K562 (cell line): ENCODE results near the gene TMEM176B. TPM values are rescaled to one million over a fixed set of nuclear protein-coding genes. Genes with fewer than 3 reads are reported as not detected.

ENCODE experiments used
- CHCHD3 ChIP-seq: fragments of 250-450 bp; sonication (Bioruptor Pico); IDR thresholded peaks from 2 replicates; pipeline ENCODE4 v2.1.2; 2022; ENCODE audit warnings: mild to moderate bottlenecking
- CSDE1 ChIP-seq, 2 experiments: fragments of 450-650 bp; IDR thresholded peaks; 2 replicates each; pipeline ENCODE4 v1.6.1; 2016; ENCODE audit warnings: mild to moderate bottlenecking in 1 of 2
- FOS ChIP-seq: IDR thresholded peaks from 3 replicates; pipeline ENCODE4 v1.6.1; 2011; ENCODE audit not compliant: insufficient read length; ENCODE audit errors: extremely low read depth
- GMEB1 ChIP-seq: fragments of 250-450 bp; sonication (Bioruptor Pico); IDR thresholded peaks from 2 replicates; pipeline ENCODE4 v1.4.0; 2020; ENCODE audit warnings: mild to moderate bottlenecking
- HNRNPK ChIP-seq: fragments of 200-400 bp; formaldehyde crosslinking; IDR thresholded peaks from one replicate; pipeline ENCODE4 v1.6.1; 2018; ENCODE audit warnings: mild to moderate bottlenecking, low read depth, low read length; ENCODE audit not compliant: poor library complexity, severe bottlenecking
- HOXB6 ChIP-seq: fragments of 250-450 bp; sonication (Bioruptor Pico); IDR thresholded peaks from 2 replicates; pipeline ENCODE4 v1.5.1; 2022; ENCODE audit warnings: mild to moderate bottlenecking, borderline replicate concordance
- IRF9 ChIP-seq: fragments of 450-650 bp; IDR thresholded peaks from 2 replicates; pipeline ENCODE4 v1.6.1; 2016; ENCODE audit warnings: missing biosample characterization, missing genetic modification characterization
- KAT7 ChIP-seq: sonication (generic); formaldehyde crosslinking; IDR thresholded peaks from 2 replicates; pipeline ENCODE4 v1.8.0; 2022; ENCODE audit warnings: missing genetic modification reagents, mild to moderate bottlenecking, borderline replicate concordance
- MXD1 ChIP-seq: fragments of 250-450 bp; sonication (Bioruptor Pico); IDR thresholded peaks from 2 replicates; pipeline ENCODE4 v1.8.0; 2021; ENCODE audit warnings: borderline replicate concordance, mild to moderate bottlenecking, moderate library complexity; ENCODE audit not compliant: poor library complexity, severe bottlenecking
- NFATC3 ChIP-seq: fragments of 450-650 bp; IDR thresholded peaks from 2 replicates; pipeline ENCODE4 v1.6.1; 2017; ENCODE audit warnings: mild to moderate bottlenecking
- PYGO2 ChIP-seq: fragments of 450-650 bp; IDR thresholded peaks from 2 replicates; pipeline ENCODE4 v1.6.1; 2016; ENCODE audit warnings: mild to moderate bottlenecking, missing genetic modification characterization, moderate library complexity, missing compliant biosample characterization
- RUNX1 ChIP-seq: sonication (generic); IDR thresholded peaks from 2 replicates; pipeline ENCODE4 v1.6.1; 2016; ENCODE audit warnings: antibody characterized with exemption, low read depth
- SMAD4 ChIP-seq: fragments of 250-450 bp; sonication (Bioruptor Pico); conservative IDR thresholded peaks from 2 replicates; pipeline ENCODE4 v1.8.0; 2021; ENCODE audit warnings: inconsistent platforms, mild to moderate bottlenecking, moderate library complexity
- SRSF1 ChIP-seq: fragments of 200-400 bp; formaldehyde crosslinking; IDR thresholded peaks from 2 replicates; pipeline ENCODE4 v1.6.1; 2017; ENCODE audit warnings: mild to moderate bottlenecking, low read depth, low read length, moderate library complexity
- TAF1 ChIP-seq: IDR thresholded peaks from 2 replicates; pipeline ENCODE4 v1.6.1; 2011; ENCODE audit warnings: mild to moderate bottlenecking, low read length, moderate library complexity; ENCODE audit not compliant: insufficient read depth, control insufficient read depth, severe bottlenecking; ENCODE audit errors: extremely low read depth
- TFAM ChIP-seq: fragments of 250-450 bp; sonication (Bioruptor Pico); conservative IDR thresholded peaks from 2 replicates; pipeline ENCODE4 v1.5.0; 2021; ENCODE audit warnings: mild to moderate bottlenecking, moderate library complexity
- ZBTB2 ChIP-seq: fragments of 450-650 bp; IDR thresholded peaks from 2 replicates; pipeline ENCODE4 v1.6.1; 2016; ENCODE audit warnings: antibody characterized with exemption
- ZNF431 ChIP-seq: sonication (generic); formaldehyde crosslinking; IDR thresholded peaks from 2 replicates; pipeline ENCODE4 v1.8.0; 2022; ENCODE audit warnings: mild to moderate bottlenecking, missing genetic modification reagents
- ZNF584 ChIP-seq: fragments of 200-800 bp; sonication (Bioruptor generic); IDR thresholded peaks from 2 replicates; pipeline ENCODE4 v1.6.1; 2016; ENCODE audit warnings: low read depth, mild to moderate bottlenecking, missing genetic modification characterization, missing compliant biosample characterization
- ZNF830 ChIP-seq: fragments of 250-450 bp; sonication (Bioruptor Pico); IDR thresholded peaks from 2 replicates; pipeline ENCODE4 v1.5.0; 2021; ENCODE audit warnings: mild to moderate bottlenecking
- polyA plus RNA-seq, 8 experiments: library from polyadenylated mRNA; depleted of rRNA in 4 of 8; stranded (reverse) in 5 of 8; unstranded in 3 of 8; fragments of >200 nt; fragmentation: Nextera tagmentation in 2 of 8; fragmentation: Illumina TruSeq in 1 of 8; extraction: Ambion mirVana in 2 of 8; extraction: Trizol in 1 of 8; gene quantifications; 2 replicates each; pipeline versions ENCODE4 v1.2.1 to v1.2.3, GENCODE V29; 2011 to 2014; ENCODE audit warnings: inconsistent platforms in 1 of 8, missing spikeins in 1 of 8
- total RNA-seq, 7 experiments: library from RNA; depleted of rRNA in 6 of 7; stranded (reverse); fragments of >200 nt in 6 of 7; fragmentation: Illumina TruSeq in 2 of 7; extraction: Trizol in 2 of 7; gene quantifications; 2 replicates each; pipeline versions ENCODE4 v1.2.1 to v1.2.3, GENCODE V29; 2011 to 2021; ENCODE audit warnings: low replicate concordance in 1 of 7
- TF ChIP-seq, protein P1 (sequence below): sonication (generic); formaldehyde crosslinking; IDR thresholded peaks from 2 replicates; pipeline ENCODE4 v1.8.1; 2023; ENCODE audit warnings: mild to moderate bottlenecking, missing genetic modification reagents

Gene TMEM176B
- total and polyA plus RNA-seq, 9 of the 15 experiments (the other 6 are each of a cell fraction or from before 2014, with no cell fraction given) = 0.19 to 0.60 TPM; not detected in 7

GRCh38 chr7:150824379-150825177 is 24.4 kb upstream of the TMEM176B start (continued):
- TF ChIP-seq, protein P1, sequence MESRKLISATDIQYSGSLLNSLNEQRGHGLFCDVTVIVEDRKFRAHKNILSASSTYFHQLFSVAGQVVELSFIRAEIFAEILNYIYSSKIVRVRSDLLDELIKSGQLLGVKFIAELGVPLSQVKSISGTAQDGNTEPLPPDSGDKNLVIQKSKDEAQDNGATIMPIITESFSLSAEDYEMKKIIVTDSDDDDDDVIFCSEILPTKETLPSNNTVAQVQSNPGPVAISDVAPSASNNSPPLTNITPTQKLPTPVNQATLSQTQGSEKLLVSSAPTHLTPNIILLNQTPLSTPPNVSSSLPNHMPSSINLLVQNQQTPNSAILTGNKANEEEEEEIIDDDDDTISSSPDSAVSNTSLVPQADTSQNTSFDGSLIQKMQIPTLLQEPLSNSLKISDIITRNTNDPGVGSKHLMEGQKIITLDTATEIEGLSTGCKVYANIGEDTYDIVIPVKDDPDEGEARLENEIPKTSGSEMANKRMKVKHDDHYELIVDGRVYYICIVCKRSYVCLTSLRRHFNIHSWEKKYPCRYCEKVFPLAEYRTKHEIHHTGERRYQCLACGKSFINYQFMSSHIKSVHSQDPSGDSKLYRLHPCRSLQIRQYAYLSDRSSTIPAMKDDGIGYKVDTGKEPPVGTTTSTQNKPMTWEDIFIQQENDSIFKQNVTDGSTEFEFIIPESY (CRISPR knock-in tag) = peak; percentile 87
- no peak for TF ChIP-seq TAF1
- TF ChIP-seq ZNF431 (CRISPR knock-in tag) = no peak
- TF ChIP-seq ZBTB2 = no peak
- no peak for TF ChIP-seq ZNF584 (CRISPR knock-in tag)
- no peak for TF ChIP-seq RUNX1
- TF ChIP-seq KAT7 = no peak
- TF ChIP-seq CSDE1 (IDR thresholded peaks at IDR 0.05) = no peak
- TF ChIP-seq IRF9 (tag) = no peak
- TF ChIP-seq HOXB6 = no peak
- no peak for TF ChIP-seq CHCHD3 (CRISPR knock-in tag)
- TF ChIP-seq PYGO2 (tag) = no peak
- no peak for TF ChIP-seq HNRNPK
- no peak for TF ChIP-seq GMEB1 (CRISPR knock-in tag)
- peak; percentile 70 for TF ChIP-seq SMAD4 (CRISPR knock-in tag)
- TF ChIP-seq FOS = peak; percentile 65
- TF ChIP-seq SRSF1 = no peak
- TF ChIP-seq ZNF830 = no peak
- TF ChIP-seq NFATC3 = no peak
- TF ChIP-seq MXD1 (CRISPR knock-in tag) = no peak
- TF ChIP-seq TFAM (CRISPR knock-in tag) = no peak
